ENCODE results near the gene RHBDD2.

- TF ChIP-seq CTCF (IDR thresholded peaks at IDR 0.05) (no peak), POLR2A (IDR thresholded peaks at IDR 0.05) (no peak)
Measured at GRCh38 chr7:75884476-75884875, 5.6 kb downstream of the RHBDD2 start.
